HL-60 (cell line): ENCODE results near the gene PRDM2.

Source experiments
- SPI1 ChIP-seq: IDR thresholded peaks from 2 replicates; pipeline ENCODE4 v1.6.1; 2012; ENCODE audit warnings: low read depth, mild to moderate bottlenecking, borderline replicate concordance
- TF ChIP-seq, protein P1 (sequence below): IDR thresholded peaks from 2 replicates; pipeline ENCODE4 v1.6.1; 2012; ENCODE audit warnings: low read depth; ENCODE audit not compliant: insufficient replicate concordance
- TF ChIP-seq, protein P2 (sequence below): IDR thresholded peaks from one replicate; pipeline ENCODE4 v1.5.1; 2011; ENCODE audit warnings: low read length, control low read depth, inconsistent platforms; ENCODE audit not compliant: insufficient read depth

DNA sequence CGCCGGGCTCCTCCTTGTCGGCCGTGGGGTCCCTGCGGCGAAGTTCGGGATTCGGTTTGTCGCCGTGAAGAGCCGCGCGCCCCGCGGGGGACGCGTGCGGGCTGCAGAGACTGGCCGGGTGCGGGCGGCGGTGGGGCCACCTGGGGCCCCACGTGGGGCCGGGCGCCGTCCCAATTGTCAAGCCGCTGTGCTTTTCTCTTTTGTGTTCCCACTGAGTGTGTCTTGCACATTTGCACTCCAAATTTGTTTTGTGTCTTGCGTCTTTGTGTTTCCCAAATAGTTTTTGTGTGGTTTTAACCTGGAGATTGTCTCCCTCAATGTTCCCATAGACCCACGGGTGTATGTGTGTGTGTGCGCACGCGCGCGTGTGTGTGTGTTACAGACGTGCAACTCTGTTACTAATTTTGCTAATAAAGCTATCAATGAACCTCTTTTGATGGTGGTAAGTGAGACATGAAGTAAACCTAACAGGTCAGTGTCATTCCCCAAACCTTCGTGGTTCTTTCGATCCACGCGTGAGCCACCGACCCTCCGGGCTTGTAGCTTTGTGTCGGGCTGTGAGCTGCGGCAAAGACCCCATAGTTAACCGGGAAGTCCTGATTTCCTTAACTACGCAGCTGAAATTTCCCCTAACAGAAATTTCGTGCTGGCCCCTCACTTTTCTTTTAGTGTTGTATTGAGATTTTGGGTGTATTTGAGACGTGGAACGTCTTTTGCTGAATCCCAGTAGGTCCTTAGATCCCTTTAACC is 708 bp downstream of the PRDM2 start:
- TF ChIP-seq, protein P1, sequence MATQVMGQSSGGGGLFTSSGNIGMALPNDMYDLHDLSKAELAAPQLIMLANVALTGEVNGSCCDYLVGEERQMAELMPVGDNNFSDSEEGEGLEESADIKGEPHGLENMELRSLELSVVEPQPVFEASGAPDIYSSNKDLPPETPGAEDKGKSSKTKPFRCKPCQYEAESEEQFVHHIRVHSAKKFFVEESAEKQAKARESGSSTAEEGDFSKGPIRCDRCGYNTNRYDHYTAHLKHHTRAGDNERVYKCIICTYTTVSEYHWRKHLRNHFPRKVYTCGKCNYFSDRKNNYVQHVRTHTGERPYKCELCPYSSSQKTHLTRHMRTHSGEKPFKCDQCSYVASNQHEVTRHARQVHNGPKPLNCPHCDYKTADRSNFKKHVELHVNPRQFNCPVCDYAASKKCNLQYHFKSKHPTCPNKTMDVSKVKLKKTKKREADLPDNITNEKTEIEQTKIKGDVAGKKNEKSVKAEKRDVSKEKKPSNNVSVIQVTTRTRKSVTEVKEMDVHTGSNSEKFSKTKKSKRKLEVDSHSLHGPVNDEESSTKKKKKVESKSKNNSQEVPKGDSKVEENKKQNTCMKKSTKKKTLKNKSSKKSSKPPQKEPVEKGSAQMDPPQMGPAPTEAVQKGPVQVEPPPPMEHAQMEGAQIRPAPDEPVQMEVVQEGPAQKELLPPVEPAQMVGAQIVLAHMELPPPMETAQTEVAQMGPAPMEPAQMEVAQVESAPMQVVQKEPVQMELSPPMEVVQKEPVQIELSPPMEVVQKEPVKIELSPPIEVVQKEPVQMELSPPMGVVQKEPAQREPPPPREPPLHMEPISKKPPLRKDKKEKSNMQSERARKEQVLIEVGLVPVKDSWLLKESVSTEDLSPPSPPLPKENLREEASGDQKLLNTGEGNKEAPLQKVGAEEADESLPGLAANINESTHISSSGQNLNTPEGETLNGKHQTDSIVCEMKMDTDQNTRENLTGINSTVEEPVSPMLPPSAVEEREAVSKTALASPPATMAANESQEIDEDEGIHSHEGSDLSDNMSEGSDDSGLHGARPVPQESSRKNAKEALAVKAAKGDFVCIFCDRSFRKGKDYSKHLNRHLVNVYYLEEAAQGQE: no peak
- TF ChIP-seq, protein P2, sequence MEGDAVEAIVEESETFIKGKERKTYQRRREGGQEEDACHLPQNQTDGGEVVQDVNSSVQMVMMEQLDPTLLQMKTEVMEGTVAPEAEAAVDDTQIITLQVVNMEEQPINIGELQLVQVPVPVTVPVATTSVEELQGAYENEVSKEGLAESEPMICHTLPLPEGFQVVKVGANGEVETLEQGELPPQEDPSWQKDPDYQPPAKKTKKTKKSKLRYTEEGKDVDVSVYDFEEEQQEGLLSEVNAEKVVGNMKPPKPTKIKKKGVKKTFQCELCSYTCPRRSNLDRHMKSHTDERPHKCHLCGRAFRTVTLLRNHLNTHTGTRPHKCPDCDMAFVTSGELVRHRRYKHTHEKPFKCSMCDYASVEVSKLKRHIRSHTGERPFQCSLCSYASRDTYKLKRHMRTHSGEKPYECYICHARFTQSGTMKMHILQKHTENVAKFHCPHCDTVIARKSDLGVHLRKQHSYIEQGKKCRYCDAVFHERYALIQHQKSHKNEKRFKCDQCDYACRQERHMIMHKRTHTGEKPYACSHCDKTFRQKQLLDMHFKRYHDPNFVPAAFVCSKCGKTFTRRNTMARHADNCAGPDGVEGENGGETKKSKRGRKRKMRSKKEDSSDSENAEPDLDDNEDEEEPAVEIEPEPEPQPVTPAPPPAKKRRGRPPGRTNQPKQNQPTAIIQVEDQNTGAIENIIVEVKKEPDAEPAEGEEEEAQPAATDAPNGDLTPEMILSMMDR: no peak
- no peak for TF ChIP-seq SPI1
